Measurements from ENCODE around the gene TSPAN9. TPM values are rescaled to one million over a fixed set of nuclear protein-coding genes. Genes with fewer than 3 reads are reported as not detected.

Gene TSPAN9
- total RNA-seq, 4 donors from 2014 or later: 15.7 to 32.6 (median 26.2) TPM

GRCh38 chr12:3155702-3156370, 78.7 kb downstream of the TSPAN9 start:
- 33 to 45% methylated on average over 15 of the region's 15 CpGs for WGBS, 2 donors
- Histone ChIP-seq H3K4me3 (no peak overlapping the region), H3K27ac (peak overlapping the region in 2 of 4 donors; percentile 24 to 51), H3K4me1 (peaks cover 0 to 43% (median 14%) of the 10 kb centered on the region in 4 donors), H3K36me3 (no peaks in the 10 kb centered on the region), H3K9me3 (no peaks in the 10 kb centered on the region), H3K27me3 (no peaks in the 10 kb centered on the region)
- DNase-seq (ENCODE audit: low spot score in 2 of 2): no peak
- TF ChIP-seq POLR2A (IDR thresholded peaks at IDR 0.05) (no peak), EP300 (IDR thresholded peaks at IDR 0.05) (no peak), CTCF (IDR thresholded peaks at IDR 0.05) (no peak)

- TF ChIP-seq CTCF (IDR thresholded peaks at IDR 0.05): no peak
- no peak for TF ChIP-seq EP300 (IDR thresholded peaks at IDR 0.05)
- Histone ChIP-seq H3K9me3 (no peaks in the 10 kb centered on the region), H3K4me1 (peaks cover 0 to 24% (median 5%) of the 10 kb centered on the region in 4 donors), H3K27ac (no peak overlapping the region), H3K27me3 (no peaks in the 10 kb centered on the region), H3K4me3 (no peak overlapping the region), H3K36me3 (no peaks in the 10 kb centered on the region)
- WGBS, 2 donors: 83 to 84% methylated on average over 17 of the region's 17 CpGs
- no peak for DNase-seq (ENCODE audit: low spot score in 2 of 2)
Observed at GRCh38 chr12:3157581-3158323, 80.6 kb downstream of the TSPAN9 start.

- H3K4me3 ChIP-seq: no peak overlapping the region
- H3K27ac ChIP-seq: peak overlapping the region in 2 of 4 donors; percentile 32 to 54
- H3K36me3 ChIP-seq: no peaks in the 10 kb centered on the region
- no peaks in the 10 kb centered on the region for H3K27me3 ChIP-seq
- TF ChIP-seq POLR2A (IDR thresholded peaks at IDR 0.05) (no peak), CTCF (IDR thresholded peaks at IDR 0.05) (no peak), EP300 (IDR thresholded peaks at IDR 0.05) (no peak)
- no peak for DNase-seq (ENCODE audit: low spot score in 2 of 2)
- H3K4me1 ChIP-seq: peaks cover 0 to 20% (median 5%) of the 10 kb centered on the region in 4 donors
- WGBS, 2 donors: 46 to 58% methylated on average over 11 of the region's 11 CpGs
- no peaks in the 10 kb centered on the region for H3K9me3 ChIP-seq
Observed at GRCh38 chr12:3158851-3159465, 81.8 kb downstream of the TSPAN9 start.

GRCh38 chr12:3160081-3160480, 82.9 kb downstream of the TSPAN9 start:
- WGBS, 2 donors: 63 to 71% methylated on average over 3 of the region's 3 CpGs
- Histone ChIP-seq H3K27me3 (no peaks in the 10 kb centered on the region), H3K9me3 (no peaks in the 10 kb centered on the region), H3K36me3 (no peaks in the 10 kb centered on the region), H3K4me3 (no peak overlapping the region), H3K27ac (no peak overlapping the region), H3K4me1 (peaks cover 0 to 25% (median 5%) of the 10 kb centered on the region in 4 donors)
- TF ChIP-seq EP300 (IDR thresholded peaks at IDR 0.05) (no peak), POLR2A (IDR thresholded peaks at IDR 0.05) (no peak), CTCF (IDR thresholded peaks at IDR 0.05) (no peak)
- no peak for DNase-seq (ENCODE audit: low spot score in 2 of 2)

- WGBS, 2 donors: 84 to 88% methylated on average over 6 of the region's 6 CpGs
- Histone ChIP-seq H3K4me3 (no peak overlapping the region), H3K27ac (no peak overlapping the region), H3K27me3 (no peaks in the 10 kb centered on the region), H3K9me3 (no peaks in the 10 kb centered on the region), H3K4me1 (peaks cover 0 to 16% (median 5%) of the 10 kb centered on the region in 4 donors), H3K36me3 (no peaks in the 10 kb centered on the region)
- no peak for DNase-seq (ENCODE audit: low spot score in 2 of 2)
- TF ChIP-seq CTCF (IDR thresholded peaks at IDR 0.05) (no peak), POLR2A (IDR thresholded peaks at IDR 0.05) (no peak), EP300 (IDR thresholded peaks at IDR 0.05) (no peak)
Observed at GRCh38 chr12:3161861-3162260, 84.7 kb downstream of the TSPAN9 start.

Measured in tibial nerve (tissue), 4 donors.